Measurements from ENCODE around the gene TTC28.
"Not testable (repeated sequence)": the region's sequence is repeated elsewhere in the genome, so short reads cannot be mapped to it uniquely, and the experiment has no call there.

The TTC28 gene

GRCh38 chr22:28369854-28370253 lies 309.8 kb downstream of the TTC28 start:
- H3K4me3 ChIP-seq (ENCODE audit: low read length, poor library complexity, severe bottlenecking) = peak overlapping the region; percentile 34
- H4K20me1 ChIP-seq (ENCODE audit: insufficient read depth, low read length, poor library complexity, severe bottlenecking) = peaks cover 58% of the 10 kb centered on the region
- H3F3A ChIP-seq (ENCODE audit: low read depth) = 0 out of 2 replicates have a peak, but pooled peaks cover 3% of the 10 kb centered on the region
- H3K9me3 ChIP-seq (ENCODE audit: insufficient read depth, low read depth, low read length) = peaks cover 5% of the 10 kb centered on the region; the same call in 1 of the 2 replicates
- peaks cover 8% of the 10 kb centered on the region; the same call in 1 of the 2 replicates for H3K36me3 ChIP-seq (ENCODE audit: insufficient read depth, low read length)
- H3K4me1 ChIP-seq (ENCODE audit: insufficient read depth, low read length, poor library complexity, severe bottlenecking) = peaks cover 31% of the 10 kb centered on the region
- H3K9me2 ChIP-seq (replicated peaks; ENCODE audit: low read depth, low read length) = no peaks in the 10 kb centered on the region
- no peak overlapping the region for H2AFZ ChIP-seq (ENCODE audit: low read length)
- TF ChIP-seq CTCF (conservative IDR thresholded peaks at IDR 0.05; ENCODE audit: low read length) (no peak), EZH2phosphoT487 (IDR thresholded peaks at IDR 0.05; ENCODE audit: borderline replicate concordance) (no peak)
- H3K27me3 ChIP-seq (ENCODE audit: insufficient read depth, low read length, poor library complexity, severe bottlenecking) = no peaks in the 10 kb centered on the region
- H3K79me2 ChIP-seq (ENCODE audit: insufficient read depth, low read length) = peaks cover 93% of the 10 kb centered on the region
- H3K9ac ChIP-seq (ENCODE audit: low read depth, low read length, poor library complexity, severe bottlenecking) = peak overlapping the region; percentile 10
- H3K4me2 ChIP-seq (ENCODE audit: low read depth, low read length, poor library complexity, severe bottlenecking) = peak overlapping the region; percentile 57

GRCh38 chr22:28366856-28367255 lies 312.8 kb downstream of the TTC28 start:
- Histone ChIP-seq H4K20me1 (ENCODE audit: insufficient read depth, low read length, poor library complexity, severe bottlenecking) (peaks cover 33% of the 10 kb centered on the region), H3K27me3 (ENCODE audit: insufficient read depth, low read length, poor library complexity, severe bottlenecking) (no peaks in the 10 kb centered on the region), H3K4me2 (ENCODE audit: low read depth, low read length, poor library complexity, severe bottlenecking) (no peak overlapping the region), H3K4me3 (ENCODE audit: low read length, poor library complexity, severe bottlenecking) (no peak overlapping the region), H3K9ac (ENCODE audit: low read depth, low read length, poor library complexity, severe bottlenecking) (no peak overlapping the region), H3F3A (ENCODE audit: low read depth) (0 out of 2 replicates have a peak, but pooled peaks cover 3% of the 10 kb centered on the region), H3K79me2 (ENCODE audit: insufficient read depth, low read length) (peaks cover 91% of the 10 kb centered on the region), H3K9me2 (replicated peaks; ENCODE audit: low read depth, low read length) (no peaks in the 10 kb centered on the region), H3K4me1 (ENCODE audit: insufficient read depth, low read length, poor library complexity, severe bottlenecking) (peaks cover 14% of the 10 kb centered on the region), H2AFZ (ENCODE audit: low read length) (no peak overlapping the region), H3K36me3 (ENCODE audit: insufficient read depth, low read length) (peaks cover 27% of the 10 kb centered on the region), H3K9me3 (ENCODE audit: insufficient read depth, low read depth, low read length) (peaks cover 19% of the 10 kb centered on the region; the same call in 1 of the 2 replicates)
- TF ChIP-seq CTCF (conservative IDR thresholded peaks at IDR 0.05; ENCODE audit: low read length) = no peak
- TF ChIP-seq EZH2phosphoT487 (IDR thresholded peaks at IDR 0.05; ENCODE audit: borderline replicate concordance) = no peak

GRCh38 chr22:28365371-28365770 lies 314.3 kb downstream of the TTC28 start:
- Histone ChIP-seq H3K4me2 (ENCODE audit: low read depth, low read length, poor library complexity, severe bottlenecking) (no peak overlapping the region), H3F3A (ENCODE audit: low read depth) (0 out of 2 replicates have a peak, but pooled peaks cover 3% of the 10 kb centered on the region), H4K20me1 (ENCODE audit: insufficient read depth, low read length, poor library complexity, severe bottlenecking) (peaks cover 25% of the 10 kb centered on the region), H3K27me3 (ENCODE audit: insufficient read depth, low read length, poor library complexity, severe bottlenecking) (no peaks in the 10 kb centered on the region), H3K36me3 (ENCODE audit: insufficient read depth, low read length) (peaks cover 31% of the 10 kb centered on the region), H3K4me3 (ENCODE audit: low read length, poor library complexity, severe bottlenecking) (no peak overlapping the region), H2AFZ (ENCODE audit: low read length) (no peak overlapping the region), H3K79me2 (ENCODE audit: insufficient read depth, low read length) (peaks cover 96% of the 10 kb centered on the region), H3K9ac (ENCODE audit: low read depth, low read length, poor library complexity, severe bottlenecking) (no peak overlapping the region), H3K9me3 (ENCODE audit: insufficient read depth, low read depth, low read length) (peaks cover 20% of the 10 kb centered on the region; the same call in 1 of the 2 replicates), H3K9me2 (replicated peaks; ENCODE audit: low read depth, low read length) (no peaks in the 10 kb centered on the region), H3K4me1 (ENCODE audit: insufficient read depth, low read length, poor library complexity, severe bottlenecking) (peaks cover 8% of the 10 kb centered on the region)
- TF ChIP-seq CTCF (conservative IDR thresholded peaks at IDR 0.05; ENCODE audit: low read length) (no peak), EZH2phosphoT487 (IDR thresholded peaks at IDR 0.05; ENCODE audit: borderline replicate concordance) (no peak)

GRCh38 chr22:28364105-28364504 lies 315.5 kb downstream of the TTC28 start:
- not testable (repeated sequence) for H3K4me2 ChIP-seq (ENCODE audit: low read depth, low read length, poor library complexity, severe bottlenecking); H3K4me3 ChIP-seq (ENCODE audit: low read length, poor library complexity, severe bottlenecking); H3K4me1 ChIP-seq (ENCODE audit: insufficient read depth, low read length, poor library complexity, severe bottlenecking); H3F3A ChIP-seq (ENCODE audit: low read depth); H3K27me3 ChIP-seq (ENCODE audit: insufficient read depth, low read length, poor library complexity, severe bottlenecking); H3K9ac ChIP-seq (ENCODE audit: low read depth, low read length, poor library complexity, severe bottlenecking); H2AFZ ChIP-seq (ENCODE audit: low read length); H3K9me2 ChIP-seq (replicated peaks; ENCODE audit: low read depth, low read length)
- Histone ChIP-seq H3K79me2 (ENCODE audit: insufficient read depth, low read length) (peaks cover 97% of the 10 kb centered on the region), H4K20me1 (ENCODE audit: insufficient read depth, low read length, poor library complexity, severe bottlenecking) (peaks cover 18% of the 10 kb centered on the region), H3K9me3 (ENCODE audit: insufficient read depth, low read depth, low read length) (peaks cover 20% of the 10 kb centered on the region; the same call in 1 of the 2 replicates), H3K36me3 (ENCODE audit: insufficient read depth, low read length) (peaks cover 31% of the 10 kb centered on the region)

All from Loucy (cell line).